Measurements from ENCODE around the gene SBF2.

Gene SBF2

GRCh38 chr11:9973921-9974320 lies 320.1 kb downstream of the SBF2 start:
- no peak for DNase-seq (ENCODE audit: low read depth)
- H3K4me3 ChIP-seq (ENCODE audit: low read length), result no peak overlapping the region
- TF ChIP-seq, protein P1, sequence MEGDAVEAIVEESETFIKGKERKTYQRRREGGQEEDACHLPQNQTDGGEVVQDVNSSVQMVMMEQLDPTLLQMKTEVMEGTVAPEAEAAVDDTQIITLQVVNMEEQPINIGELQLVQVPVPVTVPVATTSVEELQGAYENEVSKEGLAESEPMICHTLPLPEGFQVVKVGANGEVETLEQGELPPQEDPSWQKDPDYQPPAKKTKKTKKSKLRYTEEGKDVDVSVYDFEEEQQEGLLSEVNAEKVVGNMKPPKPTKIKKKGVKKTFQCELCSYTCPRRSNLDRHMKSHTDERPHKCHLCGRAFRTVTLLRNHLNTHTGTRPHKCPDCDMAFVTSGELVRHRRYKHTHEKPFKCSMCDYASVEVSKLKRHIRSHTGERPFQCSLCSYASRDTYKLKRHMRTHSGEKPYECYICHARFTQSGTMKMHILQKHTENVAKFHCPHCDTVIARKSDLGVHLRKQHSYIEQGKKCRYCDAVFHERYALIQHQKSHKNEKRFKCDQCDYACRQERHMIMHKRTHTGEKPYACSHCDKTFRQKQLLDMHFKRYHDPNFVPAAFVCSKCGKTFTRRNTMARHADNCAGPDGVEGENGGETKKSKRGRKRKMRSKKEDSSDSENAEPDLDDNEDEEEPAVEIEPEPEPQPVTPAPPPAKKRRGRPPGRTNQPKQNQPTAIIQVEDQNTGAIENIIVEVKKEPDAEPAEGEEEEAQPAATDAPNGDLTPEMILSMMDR (IDR thresholded peaks at IDR 0.05; ENCODE audit: insufficient read depth, low read depth, low read length, missing control alignments), result no peak

DNA sequence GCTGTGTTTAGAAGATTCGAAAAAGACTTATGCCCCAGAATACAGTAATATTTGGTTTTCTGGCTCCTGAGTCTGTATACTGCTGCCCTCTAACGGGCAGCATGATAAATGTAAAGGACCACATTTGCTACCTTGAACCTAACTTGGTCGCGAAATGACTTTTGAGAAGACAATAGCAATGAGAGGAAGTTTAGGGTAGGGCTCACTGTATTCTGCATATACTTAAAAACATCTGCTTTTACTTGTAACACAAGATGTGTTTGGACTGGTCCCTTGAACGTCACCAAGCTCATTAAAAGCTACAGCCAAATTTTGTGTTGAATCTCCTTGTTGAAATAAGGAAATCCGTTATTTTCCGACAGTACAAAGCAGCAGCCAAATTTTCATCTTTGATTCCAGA lies 321.0 kb downstream of the SBF2 start:
- peak; percentile 55 for DNase-seq (ENCODE audit: low read depth)
- no peak overlapping the region for H3K4me3 ChIP-seq (ENCODE audit: low read length)
- TF ChIP-seq, protein P1 (IDR thresholded peaks at IDR 0.05; ENCODE audit: insufficient read depth, low read depth, low read length, missing control alignments), result peak; percentile 78

- DNase-seq (ENCODE audit: low read depth), result no peak
- no peak overlapping the region for H3K4me3 ChIP-seq (ENCODE audit: low read length)
- TF ChIP-seq, protein P1 (IDR thresholded peaks at IDR 0.05; ENCODE audit: insufficient read depth, low read depth, low read length, missing control alignments), result no peak
Measured at GRCh38 chr11:9971894-9972293, 322.1 kb downstream of the SBF2 start.

- TF ChIP-seq, protein P1 (IDR thresholded peaks at IDR 0.05; ENCODE audit: insufficient read depth, low read depth, low read length, missing control alignments), result no peak
- DNase-seq (ENCODE audit: low read depth), result no peak
- no peak overlapping the region for H3K4me3 ChIP-seq (ENCODE audit: low read length)
Measured at GRCh38 chr11:9969068-9969467, 325.0 kb downstream of the SBF2 start.

DNA sequence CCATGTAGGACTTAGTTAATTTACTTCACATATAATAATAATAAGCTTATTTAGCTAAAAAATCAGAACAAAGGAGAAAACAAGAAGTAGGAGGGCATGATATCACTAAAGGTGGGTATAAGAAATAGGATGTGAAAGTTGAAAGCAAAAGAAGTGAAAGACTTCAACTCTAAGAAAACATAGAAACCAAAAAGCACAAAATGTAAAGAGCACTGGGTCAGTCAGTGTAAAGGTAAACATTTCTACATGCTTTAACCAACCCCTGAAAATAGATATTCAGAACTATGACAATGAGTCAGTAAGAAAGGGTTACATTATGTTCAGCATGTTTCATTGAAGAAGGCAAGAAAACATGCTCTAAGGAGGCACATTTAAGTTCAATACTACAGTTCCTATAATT lies 331.3 kb downstream of the SBF2 start:
- DNase-seq (ENCODE audit: low read depth), result no peak
- no peak overlapping the region for H3K4me3 ChIP-seq (ENCODE audit: low read length)
- TF ChIP-seq, protein P1 (IDR thresholded peaks at IDR 0.05; ENCODE audit: insufficient read depth, low read depth, low read length, missing control alignments), result no peak

DNA sequence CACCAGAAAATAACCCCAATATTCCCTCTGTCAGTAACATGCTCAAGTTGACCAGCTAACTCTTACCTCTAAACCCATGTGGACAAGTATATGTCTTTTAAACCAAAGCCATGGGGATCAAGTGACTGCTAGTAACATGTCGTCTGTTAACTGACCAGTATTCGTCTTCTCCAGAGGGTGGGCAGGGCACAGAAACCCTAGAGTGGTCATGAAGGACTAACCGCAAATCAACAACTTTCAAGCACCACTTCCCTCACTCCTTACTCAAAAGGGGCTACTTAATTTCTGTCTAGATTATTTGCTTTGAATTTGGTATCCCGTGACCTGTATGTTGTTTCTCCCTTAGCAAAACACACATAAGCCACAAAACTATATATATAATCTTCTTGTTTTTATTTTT lies 336.9 kb downstream of the SBF2 start:
- TF ChIP-seq, protein P1 (IDR thresholded peaks at IDR 0.05; ENCODE audit: insufficient read depth, low read depth, low read length, missing control alignments), result no peak
- DNase-seq (ENCODE audit: low read depth), result no peak

DNA sequence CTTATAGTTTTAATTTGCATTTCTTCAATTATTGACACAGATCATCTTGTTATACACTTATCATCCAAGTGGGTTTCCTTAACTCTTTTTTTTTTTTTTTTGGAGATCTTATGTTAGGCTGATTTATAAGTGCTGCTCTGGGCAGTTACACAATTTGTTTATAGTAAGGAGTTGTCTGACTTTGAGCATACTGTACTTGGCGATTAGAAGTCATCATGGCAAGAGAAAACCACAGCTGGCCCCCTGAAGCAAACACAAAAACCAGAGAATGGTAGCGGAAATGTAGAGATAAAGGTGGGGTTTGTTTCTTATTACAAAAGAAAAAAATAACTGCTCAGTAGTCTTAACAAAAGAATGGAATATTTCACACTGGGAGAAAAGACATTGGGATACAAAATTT lies 337.5 kb downstream of the SBF2 start:
- DNase-seq (ENCODE audit: low read depth), result no peak
- TF ChIP-seq, protein P1 (IDR thresholded peaks at IDR 0.05; ENCODE audit: insufficient read depth, low read depth, low read length, missing control alignments), result no peak
- no peak overlapping the region for H3K4me3 ChIP-seq (ENCODE audit: low read length)

More for the DNA sequence above, 336.9 kb downstream of the SBF2 start:
- no peak overlapping the region for H3K4me3 ChIP-seq (ENCODE audit: low read length)
